Stomach (tissue), 9 donors: ENCODE results near the gene FBRSL1. TPM values are rescaled to one million over a fixed set of nuclear protein-coding genes. Genes with fewer than 3 reads are reported as not detected.

Experiments
- DNase-seq, 2 donors: peaks; one replicate each; pipeline versions ENCODE4 v3.0.0 to v3.0.0-alpha.2; 2013 to 2019
- H3K27ac ChIP-seq, 5 donors: fragments of 200-600 bp in 4 of 5; sonication (generic) in 4 of 5; one replicate each; pipeline ENCODE4 v1.5.1; 2013 to 2019; ENCODE audit warnings: mild to moderate bottlenecking in 1 of 5, moderate library complexity in 1 of 5
- H3K27me3 ChIP-seq, 3 donors: fragments of 200-600 bp; sonication (generic); one replicate each; pipeline ENCODE4 v1.5.1; 2017 to 2019; ENCODE audit warnings: mixed run types in 1 of 3
- H3K36me3 ChIP-seq, 4 donors: fragments of 200-600 bp; sonication (generic); 1 replicate in 3 of 4; 2 replicates in 1 of 4; pipeline ENCODE4 v1.5.1; 2016 to 2019
- H3K4me1 ChIP-seq, 4 donors: fragments of 200-600 bp; sonication (generic); one replicate each; pipeline ENCODE4 v1.5.1; 2016 to 2019
- H3K4me3 ChIP-seq, 4 donors: fragments of 200-600 bp; sonication (generic) in 3 of 4; one replicate each; pipeline ENCODE4 v1.5.1; 2016 to 2019; ENCODE audit warnings: mild to moderate bottlenecking in 1 of 4
- H3K9me3 ChIP-seq, 4 donors: fragments of 200-600 bp; sonication (generic); one replicate each; pipeline ENCODE4 v1.5.1; 2016 to 2019
- CTCF ChIP-seq, 7 experiments: fragments of 450-650 bp in 4 of 7; fragments of 200-600 bp in 3 of 7; sonication (generic) in 3 of 7; IDR thresholded peaks; one replicate each; pipeline ENCODE4 v1.5.1; 2016 to 2019; ENCODE audit warnings: antibody characterized with exemption in 7 of 7, control low read depth in 2 of 7, mild to moderate bottlenecking in 1 of 7
- EP300 ChIP-seq: sonication (generic); formaldehyde crosslinking; IDR thresholded peaks from one replicate; pipeline ENCODE4 v1.6.1; 2017; ENCODE audit warnings: antibody characterized with exemption
- POLR2A ChIP-seq, 4 donors: fragments of 450-650 bp; IDR thresholded peaks; one replicate each; pipeline ENCODE4 v1.6.1; 2016; ENCODE audit warnings: antibody characterized with exemption in 4 of 4, control low read depth in 2 of 4, mild to moderate bottlenecking in 1 of 4, moderate library complexity in 1 of 4
- POLR2AphosphoS5 ChIP-seq, 3 donors: sonication (generic); formaldehyde crosslinking; IDR thresholded peaks; one replicate each; pipeline ENCODE4 v1.6.1; 2016; ENCODE audit warnings: antibody characterized with exemption in 3 of 3
- WGBS, 5 donors: extraction: QIAGEN DNeasy Blood & Tissue Kit in 3 of 5; methylation state at CpG; one replicate each; pipeline versions ENCODE4 v1.1.5 to v1.1.7; 2013 to 2018; 5-methylcytosine and 5-hydroxymethylcytosine counted together
- intact Hi-C: fragments of 100-400 bp; cut with DNase I; formaldehyde crosslinking; loops from one replicate; pipeline ENCODE4 v1.15.1; 2023; ENCODE audit warnings: low total_unique reads
- polyA plus RNA-seq, 3 donors: library from polyadenylated mRNA; stranded (reverse); fragments of 200-250 nt; gene quantifications; one replicate each; pipeline ENCODE4 v1.2.3, GENCODE V29; 2013
- total RNA-seq, 5 donors: library from RNA; depleted of rRNA; stranded (reverse); fragments of >200 nt; gene quantifications; one replicate each; pipeline versions ENCODE4 v1.1.0 to v1.2.3, GENCODE V29; 2014 to 2016
- donor health status: healthy with polysubstance abuse.
- donor health status: Bipolar disorder and iron deficiency.
- donor health status: healthy.

FBRSL1 gene
- total and polyA plus RNA-seq, 8 donors = 5.3 to 110 (median 15.7) TPM

- Histone ChIP-seq H3K27me3 (no peaks in the 10 kb centered on the region), H3K36me3 (no peaks in the 10 kb centered on the region), H3K27ac (no peak overlapping the region), H3K9me3 (no peaks in the 10 kb centered on the region), H3K4me3 (no peak overlapping the region), H3K4me1 (peaks cover 87 to 100% (median 100%) of the 10 kb centered on the region in 4 donors)
- 81 to 90% (median 85%) methylated on average over 6 to 9 of the region's 9 CpGs for WGBS, 5 donors
- TF ChIP-seq POLR2A (IDR thresholded peaks at IDR 0.05) = no peak
- no peak for TF ChIP-seq EP300
- TF ChIP-seq CTCF (IDR thresholded peaks at IDR 0.05) = no peak
- no peak for TF ChIP-seq POLR2AphosphoS5 (IDR thresholded peaks at IDR 0.05)
- DNase-seq = no peak
- intact Hi-C loops = no loop called here
Measured at GRCh38 chr12:132500856-132501180, 10.9 kb downstream of the FBRSL1 start.

- intact Hi-C loops = no loop called here
- TF ChIP-seq EP300 (no peak), POLR2AphosphoS5 (IDR thresholded peaks at IDR 0.05) (no peak), CTCF (IDR thresholded peaks at IDR 0.05) (no peak), POLR2A (IDR thresholded peaks at IDR 0.05) (no peak)
- DNase-seq = no peak
- no peaks in the 10 kb centered on the region for H3K36me3 ChIP-seq
- no peak overlapping the region for H3K4me3 ChIP-seq
- 80 to 88% (median 86%) methylated on average over 15 to 27 of the region's 27 CpGs for WGBS, 5 donors
- no peaks in the 10 kb centered on the region for H3K9me3 ChIP-seq
- peak overlapping the region in 1 of 5 donors; percentile 35 for H3K27ac ChIP-seq
- peaks cover 87 to 100% (median 100%) of the 10 kb centered on the region in 4 donors for H3K4me1 ChIP-seq
- no peaks in the 10 kb centered on the region for H3K27me3 ChIP-seq
Measured at GRCh38 chr12:132501204-132501940, 11.4 kb downstream of the FBRSL1 start.

GRCh38 chr12:132502149-132502881, 12.4 kb downstream of the FBRSL1 start:
- intact Hi-C loops = no loop called here
- WGBS, 5 donors = 57 to 73% (median 62%) methylated on average over 17 to 24 of the region's 24 CpGs
- TF ChIP-seq POLR2AphosphoS5 (IDR thresholded peaks at IDR 0.05) = no peak
- no peak for TF ChIP-seq EP300
- no peak for TF ChIP-seq POLR2A (IDR thresholded peaks at IDR 0.05)
- TF ChIP-seq CTCF (IDR thresholded peaks at IDR 0.05) = no peak
- Histone ChIP-seq H3K27me3 (no peaks in the 10 kb centered on the region), H3K27ac (no peak overlapping the region), H3K36me3 (no peaks in the 10 kb centered on the region), H3K9me3 (no peaks in the 10 kb centered on the region), H3K4me1 (peaks cover 88 to 100% (median 100%) of the 10 kb centered on the region in 4 donors), H3K4me3 (no peak overlapping the region)
- DNase-seq = peak in 1 of 2 donors; percentile 70

GRCh38 chr12:132502882-132503193, 12.9 kb downstream of the FBRSL1 start:
- Histone ChIP-seq H3K36me3 (peaks cover 0 to under 1% (median 0%) of the 10 kb centered on the region in 4 donors), H3K27ac (peak overlapping the region in 3 of 5 donors; percentile 9 to 51 (median 19)), H3K9me3 (no peaks in the 10 kb centered on the region), H3K4me3 (no peak overlapping the region), H3K4me1 (peaks cover 84 to 99% (median 98%) of the 10 kb centered on the region in 4 donors), H3K27me3 (no peaks in the 10 kb centered on the region)
- 50 to 74% (median 60%) methylated on average over 7 to 8 of the region's 8 CpGs for WGBS, 5 donors
- intact Hi-C loops = no loop called here
- TF ChIP-seq EP300 (no peak), CTCF (IDR thresholded peaks at IDR 0.05) (no peak), POLR2A (IDR thresholded peaks at IDR 0.05) (no peak), POLR2AphosphoS5 (IDR thresholded peaks at IDR 0.05) (no peak)
- DNase-seq = no peak
